ENCODE measurements around the gene BUD13. TPM values are rescaled to one million over a fixed set of nuclear protein-coding genes. Genes with fewer than 3 reads are reported as not detected.

BUD13 gene
- total and polyA plus RNA-seq, 2 experiments from 2014 or later: 17.0 to 24.8 TPM

- no peak overlapping the region for H2AFZ ChIP-seq
- no peak overlapping the region for H3K4me2 ChIP-seq
- no peaks in the 10 kb centered on the region for H3K36me3 Mint-ChIP-seq (ENCODE audit: low read depth)
- no peaks in the 10 kb centered on the region for H3K27me3 ChIP-seq (ENCODE audit: insufficient read depth)
- no peaks in the 10 kb centered on the region; the same call in 1 of the 2 replicates for H3K4me1 ChIP-seq (ENCODE audit: insufficient read depth)
- H3K27ac Mint-ChIP-seq: no peak overlapping the region
- ATAC-seq: no peak
- H3F3A ChIP-seq (replicated peaks; ENCODE audit: low read depth): no peaks in the 10 kb centered on the region
- H3K9me2 ChIP-seq (ENCODE audit: insufficient read depth): peaks cover 6% of the 10 kb centered on the region; the same call in 1 of the 2 replicates
- H3K4me3 ChIP-seq: no peak overlapping the region
- no peaks in the 10 kb centered on the region for H3K27me3 Mint-ChIP-seq (ENCODE audit: insufficient read depth, low read depth, poor library complexity)
- TF ChIP-seq EZH2 (IDR thresholded peaks at IDR 0.05; ENCODE audit: low read depth, unreplicated experiment) (no peak), ETS1 (IDR thresholded peaks at IDR 0.05) (no peak), JUNB (IDR thresholded peaks at IDR 0.05; ENCODE audit: unreplicated experiment) (no peak), CREB1 (CRISPR knock-in tag; IDR thresholded peaks at IDR 0.05; ENCODE audit: low read depth) (no peak), REST (IDR thresholded peaks at IDR 0.05; ENCODE audit: unreplicated experiment) (no peak)
- no peak for DNase-seq (ENCODE audit: low spot score)
- H4K20me1 ChIP-seq (replicated peaks; ENCODE audit: insufficient read depth): no peaks in the 10 kb centered on the region
- no peak overlapping the region for H3K4me3 Mint-ChIP-seq
- H3K36me3 ChIP-seq (ENCODE audit: insufficient read depth): no peaks in the 10 kb centered on the region
- H3K9me3 Mint-ChIP-seq: no peaks in the 10 kb centered on the region
- H3K27ac ChIP-seq (ENCODE audit: low read depth): no peak overlapping the region
- peaks cover 4% of the 10 kb centered on the region for H3K4me1 Mint-ChIP-seq
- no peaks in the 10 kb centered on the region for H3K79me2 ChIP-seq (replicated peaks; ENCODE audit: insufficient read depth)
Observed at GRCh38 chr11:116797816-116798215, 25.0 kb upstream of the BUD13 start.

DNA sequence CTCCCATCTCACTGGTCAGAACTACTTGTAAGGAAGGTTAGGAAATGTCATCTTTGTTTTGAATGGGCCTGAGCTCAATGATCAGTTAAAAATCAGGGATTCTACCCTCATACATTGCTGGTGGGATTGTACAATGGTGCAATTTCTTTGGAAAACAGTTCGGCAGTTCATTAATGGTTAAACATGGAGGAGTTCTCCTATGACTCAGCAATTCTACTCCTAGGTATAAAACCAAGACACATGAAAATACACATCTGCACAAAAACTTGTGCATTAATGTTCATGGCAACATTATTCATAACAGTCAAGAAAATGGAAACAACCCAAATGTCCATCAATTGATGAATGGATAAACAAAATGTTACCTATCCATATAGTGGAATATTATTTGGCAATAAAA is 23.8 kb upstream of the BUD13 start:
- Mint-ChIP-seq H3K4me3 (no peak overlapping the region), H3K36me3 (ENCODE audit: low read depth) (no peaks in the 10 kb centered on the region), H3K4me1 (peaks cover 9% of the 10 kb centered on the region), H3K27ac (0 out of 2 replicates have a peak overlapping the region, but pooled peaks have one; percentile 36), H3K9me3 (no peaks in the 10 kb centered on the region), H3K27me3 (ENCODE audit: insufficient read depth, low read depth, poor library complexity) (no peaks in the 10 kb centered on the region)
- Histone ChIP-seq H3K36me3 (ENCODE audit: insufficient read depth) (no peaks in the 10 kb centered on the region), H3K4me1 (ENCODE audit: insufficient read depth) (no peaks in the 10 kb centered on the region; the same call in 1 of the 2 replicates), H3K27me3 (ENCODE audit: insufficient read depth) (no peaks in the 10 kb centered on the region), H3K9me2 (ENCODE audit: insufficient read depth) (peaks cover 6% of the 10 kb centered on the region; the same call in 1 of the 2 replicates), H3K27ac (ENCODE audit: low read depth) (no peak overlapping the region), H2AFZ (0 out of 2 replicates have a peak overlapping the region, but pooled peaks have one; percentile 32), H4K20me1 (replicated peaks; ENCODE audit: insufficient read depth) (no peaks in the 10 kb centered on the region), H3K4me2 (no peak overlapping the region), H3K4me3 (no peak overlapping the region), H3K79me2 (replicated peaks; ENCODE audit: insufficient read depth) (no peaks in the 10 kb centered on the region), H3F3A (replicated peaks; ENCODE audit: low read depth) (no peaks in the 10 kb centered on the region)
- ATAC-seq (no peak), DNase-seq (ENCODE audit: low spot score) (no peak)
- TF ChIP-seq CREB1 (CRISPR knock-in tag; IDR thresholded peaks at IDR 0.05; ENCODE audit: low read depth): no peak
- TF ChIP-seq REST (IDR thresholded peaks at IDR 0.05; ENCODE audit: unreplicated experiment): no peak
- TF ChIP-seq ZNF462 (CRISPR knock-in tag; IDR thresholded peaks at IDR 0.05): no peak
- no peak for TF ChIP-seq EZH2 (IDR thresholded peaks at IDR 0.05; ENCODE audit: low read depth, unreplicated experiment)
